Measurements from ENCODE around the gene FBXL20. TPM values are rescaled to one million over a fixed set of nuclear protein-coding genes. Genes with fewer than 3 reads are reported as not detected.

FBXL20 gene
- total RNA-seq, 1 experiment from 2014 or later, result 5.7 TPM

DNA sequence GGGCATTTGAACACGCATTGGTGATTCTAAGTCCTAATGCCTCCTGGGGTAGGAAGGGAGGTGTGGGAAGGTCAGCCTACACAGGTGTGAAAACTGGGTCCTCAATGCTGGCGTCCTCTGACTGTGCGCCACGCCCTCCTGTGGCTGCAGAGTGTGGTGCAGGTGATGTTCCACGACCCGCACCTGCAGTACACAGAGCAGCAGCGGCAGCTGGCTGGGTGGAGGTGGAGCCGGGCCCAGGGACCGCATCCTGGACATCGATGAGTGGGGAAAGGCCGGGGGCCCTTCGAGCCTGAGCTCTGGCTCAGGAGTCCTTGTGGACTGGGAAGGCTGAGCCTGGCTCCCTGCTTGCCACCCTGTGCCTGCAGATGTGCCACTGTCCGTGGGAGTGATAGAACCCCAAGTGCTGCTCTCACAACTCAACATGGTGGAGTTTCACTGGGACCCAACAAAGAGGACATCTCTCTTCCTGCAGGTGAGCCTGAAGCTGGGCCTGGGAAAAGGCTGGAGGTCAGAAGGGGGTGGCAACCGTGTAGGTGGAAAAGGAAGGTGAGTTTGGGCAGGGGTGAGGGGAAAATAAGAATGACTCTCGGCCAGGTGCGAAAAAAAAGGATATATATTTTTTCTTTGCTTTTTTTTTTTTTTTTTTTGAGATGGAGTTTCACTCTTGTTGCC, 161.6 kb downstream of the FBXL20 start:
- peak; percentile 94 for DNase-seq
- no peaks in the 10 kb centered on the region for H3K27me3 ChIP-seq (ENCODE audit: control insufficient read depth, insufficient read depth, low read length)
- no peak overlapping the region for H3K4me3 ChIP-seq (ENCODE audit: insufficient read depth, low read depth, low read length)
- no peaks in the 10 kb centered on the region for H3K36me3 ChIP-seq (replicated peaks; ENCODE audit: control insufficient read depth, insufficient read depth, low read length)

DNA sequence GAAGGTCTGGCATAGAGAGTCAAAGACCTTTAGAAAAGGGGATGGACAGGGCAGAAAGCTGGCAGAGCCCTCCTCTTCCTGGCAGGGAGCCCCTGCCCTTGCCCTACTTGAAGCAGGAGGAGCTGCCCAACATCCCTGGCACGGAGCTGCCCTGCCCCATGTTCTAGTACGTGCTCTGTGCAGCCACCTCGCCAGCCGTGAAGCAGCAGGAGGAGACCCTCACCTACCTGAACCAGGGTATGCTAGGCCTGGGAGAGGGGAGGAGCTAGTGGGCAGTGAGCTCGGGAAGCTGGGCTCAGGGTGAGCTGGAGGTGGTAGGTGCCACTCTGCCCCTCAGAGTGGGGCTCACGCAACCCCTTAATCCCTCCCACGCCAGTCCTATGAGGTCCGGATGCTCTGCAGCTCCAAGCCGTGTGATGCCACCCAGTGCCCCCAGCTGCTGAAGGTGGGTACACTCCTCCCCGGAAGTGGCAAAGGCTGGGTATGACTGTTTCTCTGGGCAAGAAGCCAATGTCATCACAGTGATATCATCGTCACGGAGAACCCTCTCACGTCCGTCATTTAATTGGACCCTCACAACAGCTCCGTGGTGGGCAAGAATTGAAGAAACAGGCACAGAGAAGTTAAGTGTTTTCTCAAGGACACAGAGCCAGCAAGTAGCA, 163.0 kb downstream of the FBXL20 start:
- Histone ChIP-seq H3K36me3 (replicated peaks; ENCODE audit: control insufficient read depth, insufficient read depth, low read length) (no peaks in the 10 kb centered on the region), H3K4me3 (ENCODE audit: insufficient read depth, low read depth, low read length) (no peak overlapping the region), H3K27me3 (ENCODE audit: control insufficient read depth, insufficient read depth, low read length) (no peaks in the 10 kb centered on the region)
- peak; percentile 42 for DNase-seq

DNA sequence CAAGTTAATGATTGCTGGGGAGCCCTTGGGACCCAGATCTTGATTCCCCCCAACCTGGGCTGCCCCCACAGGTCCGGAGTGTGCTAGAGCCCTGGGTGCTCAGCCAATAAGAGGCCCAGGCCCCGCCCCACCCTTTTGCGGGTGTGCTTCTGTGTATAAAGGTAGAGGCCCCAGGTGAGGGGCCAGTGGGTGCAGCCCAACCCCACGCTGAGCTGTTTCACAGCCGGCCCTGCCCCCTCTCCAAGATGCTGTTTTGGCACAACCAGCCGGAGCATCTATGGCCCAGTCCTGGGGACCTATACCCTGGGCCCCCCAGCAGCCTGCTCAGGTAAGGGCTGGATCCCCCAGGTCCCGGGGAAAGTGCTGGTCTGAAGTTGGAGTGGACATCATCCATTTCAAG, 163.8 kb downstream of the FBXL20 start:
- Histone ChIP-seq H3K36me3 (replicated peaks; ENCODE audit: control insufficient read depth, insufficient read depth, low read length) (no peaks in the 10 kb centered on the region), H3K27me3 (ENCODE audit: control insufficient read depth, insufficient read depth, low read length) (no peaks in the 10 kb centered on the region), H3K4me3 (ENCODE audit: insufficient read depth, low read depth, low read length) (no peak overlapping the region)
- DNase-seq, result no peak

DNA sequence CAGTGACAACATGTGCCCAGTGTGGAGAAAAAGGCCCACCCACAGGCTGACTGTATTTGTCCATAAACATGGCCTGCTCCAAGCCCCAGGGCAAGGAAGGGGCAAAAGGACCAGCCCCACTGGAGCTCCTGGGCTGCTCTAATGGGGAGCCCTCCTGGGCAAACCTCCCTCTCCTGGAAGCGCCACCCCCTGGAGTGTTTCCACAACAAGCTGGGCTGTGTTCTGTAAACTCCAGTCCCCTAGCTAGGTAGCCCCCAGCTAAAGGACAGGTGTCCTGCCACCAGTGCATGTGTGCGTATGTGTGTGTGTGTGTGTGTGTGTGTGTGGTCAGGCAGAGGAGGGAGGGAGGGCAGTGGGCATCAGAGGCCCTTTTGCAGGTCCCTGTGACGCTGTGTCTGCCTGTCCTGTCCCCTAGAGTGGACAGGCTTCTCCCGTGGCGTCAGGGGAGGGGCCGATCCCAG, 164.4 kb downstream of the FBXL20 start:
- Histone ChIP-seq H3K4me3 (ENCODE audit: insufficient read depth, low read depth, low read length) (no peak overlapping the region), H3K36me3 (replicated peaks; ENCODE audit: control insufficient read depth, insufficient read depth, low read length) (no peaks in the 10 kb centered on the region), H3K27me3 (ENCODE audit: control insufficient read depth, insufficient read depth, low read length) (no peaks in the 10 kb centered on the region)
- DNase-seq, result no peak

- no peak for DNase-seq
- Histone ChIP-seq H3K36me3 (replicated peaks; ENCODE audit: control insufficient read depth, insufficient read depth, low read length) (no peaks in the 10 kb centered on the region), H3K27me3 (ENCODE audit: control insufficient read depth, insufficient read depth, low read length) (0 out of 2 replicates have a peak, but pooled peaks cover 2% of the 10 kb centered on the region), H3K4me3 (ENCODE audit: insufficient read depth, low read depth, low read length) (no peak overlapping the region)
Measured at GRCh38 chr17:39236450-39236927, 164.9 kb downstream of the FBXL20 start.

- Histone ChIP-seq H3K36me3 (replicated peaks; ENCODE audit: control insufficient read depth, insufficient read depth, low read length) (no peaks in the 10 kb centered on the region), H3K27me3 (ENCODE audit: control insufficient read depth, insufficient read depth, low read length) (0 out of 2 replicates have a peak, but pooled peaks cover 2% of the 10 kb centered on the region), H3K4me3 (ENCODE audit: insufficient read depth, low read depth, low read length) (no peak overlapping the region)
- DNase-seq, result peak; percentile 93
Measured at GRCh38 chr17:39235555-39236449, 165.6 kb downstream of the FBXL20 start.

- DNase-seq, result peak; percentile 94
- Histone ChIP-seq H3K36me3 (replicated peaks; ENCODE audit: control insufficient read depth, insufficient read depth, low read length) (no peaks in the 10 kb centered on the region), H3K4me3 (ENCODE audit: insufficient read depth, low read depth, low read length) (peak overlapping the region; percentile 26; the same call in 1 of the 2 replicates), H3K27me3 (ENCODE audit: control insufficient read depth, insufficient read depth, low read length) (0 out of 2 replicates have a peak, but pooled peaks cover 4% of the 10 kb centered on the region)
Measured at GRCh38 chr17:39231591-39232551, 169.6 kb downstream of the FBXL20 start.

GRCh38 chr17:39231091-39231561, 170.3 kb downstream of the FBXL20 start:
- H3K27me3 ChIP-seq (ENCODE audit: control insufficient read depth, insufficient read depth, low read length), result peaks cover 7% of the 10 kb centered on the region; the same call in 1 of the 2 replicates
- H3K4me3 ChIP-seq (ENCODE audit: insufficient read depth, low read depth, low read length), result no peak overlapping the region
- peak; percentile 61 for DNase-seq
- no peaks in the 10 kb centered on the region for H3K36me3 ChIP-seq (replicated peaks; ENCODE audit: control insufficient read depth, insufficient read depth, low read length)

DNA sequence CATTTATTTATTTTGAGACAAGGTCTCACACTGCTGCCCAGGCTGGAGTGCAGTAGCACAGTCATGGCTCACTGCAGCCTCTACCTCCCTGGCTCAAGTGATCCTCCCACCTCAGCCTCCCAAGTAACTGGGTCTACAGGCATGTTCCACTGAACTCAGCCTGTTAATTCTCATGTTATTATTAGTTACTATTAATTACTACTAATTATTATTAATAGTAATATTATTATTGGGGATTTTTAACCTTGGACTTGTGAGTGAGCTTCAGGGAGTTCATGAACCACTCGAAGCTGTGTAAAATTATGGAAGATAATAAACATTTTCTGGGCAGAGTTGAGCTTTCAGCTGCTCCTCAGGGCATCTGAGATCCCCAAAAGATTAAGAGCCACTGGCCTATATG, 171.1 kb downstream of the FBXL20 start:
- Histone ChIP-seq H3K27me3 (ENCODE audit: control insufficient read depth, insufficient read depth, low read length) (peaks cover 11% of the 10 kb centered on the region), H3K4me3 (ENCODE audit: insufficient read depth, low read depth, low read length) (no peak overlapping the region), H3K36me3 (replicated peaks; ENCODE audit: control insufficient read depth, insufficient read depth, low read length) (no peaks in the 10 kb centered on the region)
- DNase-seq, result no peak

GRCh38 chr17:39229274-39229913, 172.0 kb downstream of the FBXL20 start:
- DNase-seq, result peak; percentile 36
- Histone ChIP-seq H3K27me3 (ENCODE audit: control insufficient read depth, insufficient read depth, low read length) (peaks cover 21% of the 10 kb centered on the region), H3K4me3 (ENCODE audit: insufficient read depth, low read depth, low read length) (no peak overlapping the region), H3K36me3 (replicated peaks; ENCODE audit: control insufficient read depth, insufficient read depth, low read length) (no peaks in the 10 kb centered on the region)

DNA sequence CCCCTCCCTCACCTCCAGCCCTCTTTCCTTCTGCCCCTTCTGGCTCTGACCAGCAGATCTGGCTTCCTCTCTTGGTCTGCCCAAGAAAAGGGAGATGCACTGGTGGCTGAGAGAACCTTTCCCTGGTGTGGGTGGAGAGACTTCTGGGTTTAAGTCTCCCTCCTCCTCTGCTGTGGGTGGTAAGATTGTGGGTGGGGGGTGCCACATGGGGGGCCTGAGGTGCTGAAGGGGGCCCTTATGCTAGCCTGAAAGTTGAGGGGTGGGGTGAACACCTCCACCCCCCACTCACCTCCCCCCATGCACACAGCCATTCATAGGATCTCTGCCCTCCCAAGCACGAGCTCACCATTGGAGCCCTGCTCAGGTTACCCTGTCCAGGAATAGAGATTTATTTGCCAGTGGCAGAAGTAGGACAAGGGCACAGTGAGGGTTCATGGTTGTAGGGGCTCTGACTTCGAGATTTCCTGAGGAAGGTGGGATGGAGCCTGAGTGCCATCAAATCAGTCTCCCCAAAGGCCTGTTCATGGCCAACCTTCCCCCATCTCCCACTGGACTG, 174.0 kb downstream of the FBXL20 start:
- no peak for DNase-seq
- Histone ChIP-seq H3K36me3 (replicated peaks; ENCODE audit: control insufficient read depth, insufficient read depth, low read length) (no peaks in the 10 kb centered on the region), H3K4me3 (ENCODE audit: insufficient read depth, low read depth, low read length) (no peak overlapping the region), H3K27me3 (ENCODE audit: control insufficient read depth, insufficient read depth, low read length) (peaks cover 40% of the 10 kb centered on the region)

GRCh38 chr17:39225959-39226683, 175.3 kb downstream of the FBXL20 start:
- H3K4me3 ChIP-seq (ENCODE audit: insufficient read depth, low read depth, low read length), result 0 out of 2 replicates have a peak overlapping the region, but pooled peaks have one; percentile 5
- H3K36me3 ChIP-seq (replicated peaks; ENCODE audit: control insufficient read depth, insufficient read depth, low read length), result no peaks in the 10 kb centered on the region
- peak; percentile 100 for DNase-seq
- H3K27me3 ChIP-seq (ENCODE audit: control insufficient read depth, insufficient read depth, low read length), result peaks cover 39% of the 10 kb centered on the region
